Choroid plexus epithelial cell (primary cell): ENCODE results near the gene PTTG1IP2.

Experiments used
- DNase-seq: peaks from one replicate; pipeline ENCODE4 v3.0.0-alpha.2; 2010; ENCODE audit warnings: low read depth
- H3K4me3 ChIP-seq: 2 replicates; pipeline ENCODE4 v1.5.1; 2011; ENCODE audit warnings: low read depth, mild to moderate bottlenecking, control low read depth, low read length, moderate library complexity
- CTCF ChIP-seq: conservative IDR thresholded peaks from 2 replicates; pipeline ENCODE4 v1.5.1; 2011; ENCODE audit warnings: low read depth, mild to moderate bottlenecking, control low read depth, inconsistent platforms, low read length, moderate library complexity

PTTG1IP2 gene

GRCh38 chr7:90502539-90502938, 33.1 kb downstream of the PTTG1IP2 start:
- no peak overlapping the region for H3K4me3 ChIP-seq
- no peak for TF ChIP-seq CTCF
- DNase-seq: no peak

- no peak for DNase-seq
- TF ChIP-seq CTCF: no peak
- H3K4me3 ChIP-seq: no peak overlapping the region
These were observed 33.9 kb downstream of the PTTG1IP2 start for GRCh38 chr7:90503367-90503766.

- no peak for TF ChIP-seq CTCF
- no peak overlapping the region for H3K4me3 ChIP-seq
- no peak for DNase-seq
These were observed 38.3 kb downstream of the PTTG1IP2 start for GRCh38 chr7:90507692-90508091.

GRCh38 chr7:90511776-90512175, 42.3 kb downstream of the PTTG1IP2 start:
- TF ChIP-seq CTCF: no peak
- no peak overlapping the region for H3K4me3 ChIP-seq
- DNase-seq: no peak

- no peak for TF ChIP-seq CTCF
- H3K4me3 ChIP-seq: no peak overlapping the region
- no peak for DNase-seq
These were observed 43.4 kb downstream of the PTTG1IP2 start for GRCh38 chr7:90512821-90513254.

GRCh38 chr7:90516257-90516656, 46.8 kb downstream of the PTTG1IP2 start:
- TF ChIP-seq CTCF: no peak
- no peak overlapping the region for H3K4me3 ChIP-seq
- DNase-seq: no peak

GRCh38 chr7:90518630-90519029, 49.2 kb downstream of the PTTG1IP2 start:
- H3K4me3 ChIP-seq: no peak overlapping the region
- TF ChIP-seq CTCF: no peak
- no peak for DNase-seq
